COLO829 (cell line): ENCODE measurements around the gene INSIG2.

Source experiments
- DNase-seq: peaks from one replicate; pipeline ENCODE4 v3.0.0; 2012; ENCODE audit warnings: low spot score

INSIG2 gene

GRCh38 chr2:118131771-118132170, 43.5 kb downstream of the INSIG2 start:
- DNase-seq, result peak; percentile 89

- no peak for DNase-seq
These were observed 45.6 kb downstream of the INSIG2 start for GRCh38 chr2:118133916-118134315.

- no peak for DNase-seq
These were observed 46.4 kb downstream of the INSIG2 start for GRCh38 chr2:118134650-118135049.

- DNase-seq, result no peak
These were observed 56.9 kb downstream of the INSIG2 start for GRCh38 chr2:118145207-118145606.

GRCh38 chr2:118145806-118146205, 57.5 kb downstream of the INSIG2 start:
- no peak for DNase-seq

- no peak for DNase-seq
These were observed 58.3 kb downstream of the INSIG2 start for GRCh38 chr2:118146315-118147283.

GRCh38 chr2:118148133-118148532, 59.9 kb downstream of the INSIG2 start:
- DNase-seq, result no peak

GRCh38 chr2:118148809-118149208, 60.5 kb downstream of the INSIG2 start:
- no peak for DNase-seq

GRCh38 chr2:118150294-118150693, 62.0 kb downstream of the INSIG2 start:
- peak; percentile 58 for DNase-seq

GRCh38 chr2:118151831-118152230, 63.6 kb downstream of the INSIG2 start:
- no peak for DNase-seq

- no peak for DNase-seq
These were observed 65.2 kb downstream of the INSIG2 start for GRCh38 chr2:118153433-118153832.

GRCh38 chr2:118154176-118154575, 65.9 kb downstream of the INSIG2 start:
- no peak for DNase-seq
